ENCODE results near the gene PPP3R1.

Gene PPP3R1

GRCh38 chr2:68152681-68153347 lies 99.5 kb downstream of the PPP3R1 start:
- H3K4me3 ChIP-seq: no peak overlapping the region
- no peaks in the 10 kb centered on the region for H3K9me3 ChIP-seq
- H3K36me3 ChIP-seq: no peaks in the 10 kb centered on the region
- TF ChIP-seq CTCF (IDR thresholded peaks at IDR 0.05): no peak
- intact Hi-C loops (cut with DNase I; ENCODE audit: low total_unique reads): no loop called here
- H3K4me1 ChIP-seq: peaks cover 0 to 18% (median 15%) of the 10 kb centered on the region in 4 donors
- no peak overlapping the region for H3K27ac ChIP-seq
- no peak for DNase-seq
- no peaks in the 10 kb centered on the region for H3K27me3 ChIP-seq

GRCh38 chr2:68151037-68151436 lies 101.3 kb downstream of the PPP3R1 start:
- H3K4me1 ChIP-seq: peaks cover 0 to 10% (median 8%) of the 10 kb centered on the region in 4 donors
- intact Hi-C loops (cut with DNase I; ENCODE audit: low total_unique reads): no loop called here
- H3K36me3 ChIP-seq: no peaks in the 10 kb centered on the region
- DNase-seq: no peak
- no peak overlapping the region for H3K27ac ChIP-seq
- H3K9me3 ChIP-seq: no peaks in the 10 kb centered on the region
- no peak overlapping the region for H3K4me3 ChIP-seq
- no peaks in the 10 kb centered on the region for H3K27me3 ChIP-seq
- no peak for TF ChIP-seq CTCF (IDR thresholded peaks at IDR 0.05)

GRCh38 chr2:68141875-68142274 lies 110.5 kb downstream of the PPP3R1 start:
- Histone ChIP-seq H3K27me3 (no peaks in the 10 kb centered on the region), H3K36me3 (peaks cover 15 to 28% (median 16%) of the 10 kb centered on the region in 3 donors), H3K9me3 (no peaks in the 10 kb centered on the region), H3K4me1 (no peaks in the 10 kb centered on the region), H3K27ac (no peak overlapping the region), H3K4me3 (no peak overlapping the region)
- no peak for TF ChIP-seq CTCF (IDR thresholded peaks at IDR 0.05)
- DNase-seq: no peak
- intact Hi-C loops (cut with DNase I; ENCODE audit: low total_unique reads): loop anchor here (2.0 kb wide), 1 partner anchor 71 kb away; no protein-coding TSS in a partner anchor

GRCh38 chr2:68135448-68136320 lies 116.6 kb downstream of the PPP3R1 start:
- no peak for TF ChIP-seq CTCF (IDR thresholded peaks at IDR 0.05)
- Histone ChIP-seq H3K27ac (no peak overlapping the region), H3K4me1 (no peaks in the 10 kb centered on the region), H3K9me3 (no peaks in the 10 kb centered on the region), H3K36me3 (peaks cover 17 to 75% (median 32%) of the 10 kb centered on the region in 3 donors), H3K4me3 (no peak overlapping the region), H3K27me3 (no peaks in the 10 kb centered on the region)
- no peak for DNase-seq
- intact Hi-C loops (cut with DNase I; ENCODE audit: low total_unique reads): no loop called here

GRCh38 chr2:68134554-68134953 lies 117.8 kb downstream of the PPP3R1 start:
- no peak for DNase-seq
- H3K36me3 ChIP-seq: peaks cover 17 to 72% (median 32%) of the 10 kb centered on the region in 3 donors

More at GRCh38 chr2:68134554-68134953, 117.8 kb downstream of the PPP3R1 start:
- H3K27ac ChIP-seq: no peak overlapping the region
- no peaks in the 10 kb centered on the region for H3K9me3 ChIP-seq
- H3K4me3 ChIP-seq: no peak overlapping the region
- TF ChIP-seq CTCF (IDR thresholded peaks at IDR 0.05): no peak
- intact Hi-C loops (cut with DNase I; ENCODE audit: low total_unique reads): no loop called here
- H3K4me1 ChIP-seq: no peaks in the 10 kb centered on the region
- H3K27me3 ChIP-seq: no peaks in the 10 kb centered on the region
